ENCODE measurements around the gene NACA.
"Not testable (repeated sequence)": the region's sequence is repeated elsewhere in the genome, so short reads cannot be mapped to it uniquely, and the experiment has no call there.

Gene NACA

DNA sequence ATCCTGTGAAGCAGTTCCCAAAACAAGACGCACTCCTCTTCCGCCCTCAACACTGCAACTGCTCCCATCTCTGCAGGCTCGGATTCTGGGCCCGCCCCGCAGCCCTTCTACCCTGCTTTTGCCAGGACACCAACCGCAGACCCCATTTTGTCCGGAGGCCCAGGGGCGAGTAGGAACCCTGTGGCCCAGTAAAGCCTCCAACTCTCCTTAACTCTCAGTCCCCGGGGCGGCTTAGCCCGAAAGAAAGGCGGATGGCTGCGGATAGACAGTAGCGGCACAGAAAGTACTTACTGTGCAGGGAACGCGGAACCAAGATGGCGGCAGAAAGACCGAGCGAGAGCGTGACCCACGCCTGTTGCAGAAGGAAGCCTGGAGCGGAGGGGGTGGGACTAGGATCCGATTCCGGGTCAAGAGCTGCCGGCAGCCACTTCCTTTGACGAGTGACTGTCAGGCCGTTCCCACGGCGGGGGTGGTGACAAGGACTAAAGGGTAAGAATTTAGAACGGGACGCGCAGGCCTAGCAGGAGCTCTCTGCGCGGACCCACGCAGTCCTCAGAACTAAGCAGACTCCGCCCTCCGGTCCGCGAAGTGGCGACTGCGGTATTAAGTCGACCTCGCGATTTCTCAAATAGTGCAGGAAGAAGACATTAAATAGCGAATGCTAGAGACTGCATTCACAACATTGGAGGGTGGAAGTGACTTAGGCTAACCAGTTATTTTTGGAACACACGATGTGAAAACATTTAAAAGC is at the start of gene NACA:
Gene NACA (minus strand): TSS at position 328 of the 751 bp plus-strand sequence. CDS start 778 bp downstream, outside the sequence.
- peak; percentile 96 for DNase-seq

DNA sequence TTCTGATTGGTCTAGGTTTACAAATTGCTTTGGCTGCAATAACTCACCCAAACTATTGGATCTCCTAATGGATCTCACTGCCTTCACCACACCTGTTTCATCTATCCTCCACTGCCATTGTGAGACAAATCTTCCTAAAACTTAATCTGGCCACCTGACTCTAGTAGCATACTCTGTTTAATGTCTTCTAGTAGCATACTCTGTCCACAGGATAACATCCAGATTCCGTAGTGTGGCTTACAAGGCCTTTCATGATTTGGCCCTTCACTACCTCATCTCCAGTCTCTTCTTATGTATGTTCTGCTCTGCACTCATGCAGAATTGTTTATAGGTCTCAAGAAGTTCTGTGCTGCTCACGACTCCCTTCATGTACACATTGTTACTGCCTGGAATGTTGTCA is 48.0 kb upstream of the NACA start:
- DNase-seq, result no peak

DNA sequence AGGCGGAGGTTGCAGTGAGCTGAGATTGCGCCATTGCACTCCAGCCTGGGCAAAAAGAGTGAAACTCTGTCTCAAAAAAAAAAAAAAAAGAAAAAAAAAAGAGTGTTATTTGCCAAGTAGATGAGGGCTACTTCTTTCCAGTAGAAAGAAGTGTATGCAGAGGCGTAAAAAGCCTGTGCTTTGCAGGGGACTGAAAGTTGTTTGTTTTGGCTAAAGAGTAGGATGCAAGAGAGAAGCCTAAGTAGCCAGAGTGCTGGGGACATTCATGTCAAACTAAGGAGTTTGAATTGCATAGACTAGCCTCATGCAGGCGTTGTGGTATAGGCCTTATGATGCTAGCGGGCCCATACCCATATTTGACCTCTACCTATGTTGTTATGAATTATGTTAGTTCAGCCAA is 47.5 kb upstream of the NACA start:
- no peak for DNase-seq

DNA sequence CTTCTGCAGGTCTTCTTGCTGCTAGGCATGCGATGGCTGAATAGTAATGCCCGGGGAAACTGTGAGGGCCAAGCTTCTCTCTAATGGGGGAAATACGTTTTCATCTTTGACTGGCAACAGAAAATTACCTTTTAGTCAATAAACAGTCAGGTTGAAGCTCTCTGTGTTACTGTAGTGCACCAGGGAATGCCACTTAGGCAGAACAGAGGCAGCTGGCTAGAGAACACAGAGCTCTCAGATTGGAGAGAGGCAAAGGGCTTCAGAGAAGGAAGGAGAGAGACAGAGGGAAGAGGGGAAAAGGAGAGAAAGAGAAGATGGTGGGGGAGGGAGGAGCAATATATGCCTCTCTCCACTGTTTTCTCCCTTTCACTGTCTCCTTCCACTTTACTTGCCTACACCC is 44.8 kb upstream of the NACA start:
- no peak for DNase-seq

DNA sequence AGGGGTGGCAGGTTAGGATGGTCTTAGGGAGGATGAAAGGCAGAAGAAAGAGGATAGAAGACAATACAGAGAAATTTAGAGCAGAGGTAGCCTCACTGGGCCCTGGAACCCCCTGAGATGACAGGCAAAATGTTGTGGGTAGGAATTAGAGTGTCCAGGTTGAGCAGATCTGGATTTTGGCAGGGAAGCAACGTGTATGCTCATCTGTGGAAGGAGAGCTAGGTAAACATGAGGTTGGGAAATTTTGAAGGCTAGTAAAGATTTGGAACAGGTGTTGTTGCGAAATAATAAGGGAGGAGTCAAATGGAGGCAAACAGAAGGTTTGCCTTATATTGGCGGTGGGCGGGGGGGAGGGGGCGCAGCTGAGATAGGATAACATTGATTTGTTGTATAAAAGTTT is 43.3 kb upstream of the NACA start:
- DNase-seq, result no peak

DNA sequence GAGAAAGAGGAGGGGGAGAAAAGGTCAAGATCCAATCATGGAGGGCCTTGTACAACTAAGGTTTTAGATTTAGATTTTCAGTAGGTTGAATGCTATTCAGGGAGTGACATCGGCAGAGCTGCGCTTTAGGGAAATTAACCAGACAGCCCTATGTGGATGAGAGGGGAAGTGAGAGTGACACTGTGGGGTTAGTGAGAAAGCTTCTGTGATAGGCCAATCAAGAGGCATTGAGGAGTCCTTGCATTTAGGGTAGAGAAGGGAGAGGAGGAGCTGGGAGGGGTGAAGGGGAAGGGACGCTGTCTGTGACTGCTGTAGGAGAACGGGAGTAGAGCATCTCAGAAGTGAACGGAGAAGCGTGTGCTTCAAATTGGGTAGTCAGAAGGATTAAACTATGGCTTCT is 41.4 kb upstream of the NACA start:
- no peak for DNase-seq

DNA sequence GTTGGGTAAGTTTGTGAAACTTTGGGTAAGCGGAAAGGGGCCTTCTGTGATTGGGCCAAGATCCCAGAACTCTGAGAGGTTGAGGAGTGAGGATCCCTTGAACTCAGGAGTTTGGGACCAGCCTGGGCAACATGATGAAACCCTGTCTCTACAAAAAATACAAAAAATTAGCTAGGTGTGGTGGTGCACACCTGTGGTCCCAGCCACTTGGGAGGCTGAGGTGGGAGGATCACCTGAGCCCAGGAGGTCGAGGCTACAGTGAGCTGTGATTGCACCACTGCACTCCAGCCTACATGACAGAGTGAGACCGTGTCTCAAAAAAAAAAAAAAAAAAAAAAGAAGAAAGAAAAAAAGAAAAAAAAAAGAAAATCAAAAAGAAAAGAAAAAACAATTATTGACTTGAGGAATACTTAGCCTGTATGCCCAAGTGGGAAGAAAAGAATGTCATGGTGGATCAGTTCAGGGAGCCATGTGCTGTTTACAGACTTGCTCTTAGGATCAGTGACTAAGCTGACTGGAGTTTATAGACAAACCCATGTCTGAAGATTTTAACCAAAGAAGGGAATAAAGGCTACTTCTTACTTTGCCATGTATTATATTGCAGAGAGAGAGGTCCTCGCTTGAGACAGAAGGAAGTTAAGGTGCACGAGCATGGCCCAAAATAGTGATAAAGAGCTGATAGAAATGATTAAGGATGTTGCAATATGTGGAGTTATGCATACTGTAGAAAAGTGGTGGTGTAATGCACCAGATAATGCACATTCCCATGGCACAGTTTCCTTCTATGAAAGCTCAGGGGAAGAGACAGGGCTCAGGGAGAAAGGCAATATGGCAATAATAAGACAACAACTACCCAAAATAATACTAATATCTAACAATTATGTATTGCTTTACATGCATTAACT is 38.9 kb upstream of the NACA start:
- DNase-seq, result no peak

DNA sequence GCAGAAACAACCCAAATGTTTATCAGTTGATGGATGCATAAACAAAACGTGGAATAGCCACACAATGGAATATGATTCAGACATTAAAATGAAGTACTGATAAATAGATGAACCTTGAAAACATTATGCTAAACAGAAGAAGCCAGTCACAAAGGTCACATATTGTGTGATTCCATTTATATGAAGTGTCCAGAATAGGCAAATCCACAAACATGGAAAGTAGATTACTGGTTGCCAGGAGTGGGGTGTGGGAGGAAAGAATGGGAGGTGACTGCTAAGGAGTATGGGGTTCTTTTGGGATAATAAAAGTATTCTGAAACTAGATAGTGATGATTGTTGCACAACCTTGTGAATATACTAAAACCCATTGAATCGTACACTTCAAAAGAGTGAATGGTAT is 36.7 kb upstream of the NACA start:
- no peak for DNase-seq

DNA sequence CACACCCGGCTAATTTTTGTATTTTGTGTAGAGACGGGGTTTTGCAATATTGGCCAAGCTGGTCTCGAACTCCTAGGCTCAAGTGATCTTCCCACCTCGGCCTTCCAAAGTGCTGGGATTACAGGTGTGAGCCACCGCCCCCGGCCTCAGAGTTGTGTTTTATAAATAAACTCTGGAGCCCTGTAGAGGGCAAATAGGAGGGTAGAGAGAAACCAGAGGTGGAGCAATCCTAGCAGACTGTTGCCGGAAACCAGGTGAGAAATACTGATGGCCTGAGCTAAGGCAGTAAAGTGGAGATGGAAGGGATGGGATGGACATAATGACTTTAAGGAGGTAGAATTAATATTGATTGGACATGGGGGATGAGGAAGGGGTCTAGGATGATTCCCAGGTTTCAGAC is 35.4 kb upstream of the NACA start:
- DNase-seq, result no peak

DNA sequence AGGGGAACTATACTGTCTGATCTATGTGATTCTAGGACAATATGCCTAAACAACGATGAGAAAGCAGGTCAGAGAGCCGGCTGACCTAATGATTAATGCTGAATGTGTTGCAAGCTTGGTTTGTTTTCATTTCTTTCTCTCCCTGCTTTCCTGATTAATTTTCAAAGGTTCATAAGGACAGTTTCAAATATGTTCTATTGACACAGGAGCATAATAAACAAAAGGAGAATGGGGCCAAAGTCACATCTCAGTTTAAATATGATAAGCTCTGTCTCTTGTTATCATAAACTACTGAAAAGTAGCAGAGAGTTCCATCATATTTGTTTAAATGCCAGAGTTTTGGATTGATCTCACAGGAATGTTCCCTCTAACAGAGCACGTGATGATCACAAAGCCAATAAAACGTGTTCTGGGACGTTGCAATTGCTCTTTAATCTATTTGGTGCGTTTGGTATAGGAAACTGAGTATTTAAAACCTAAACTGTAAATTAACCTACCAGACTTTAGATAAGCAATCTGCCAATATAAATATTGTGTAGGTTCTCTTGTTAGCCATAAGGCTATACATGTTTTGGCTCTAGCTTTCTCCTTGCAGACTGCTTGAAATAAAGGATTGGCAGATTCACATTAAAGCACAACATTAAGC is 34.3 kb upstream of the NACA start:
- no peak for DNase-seq

DNA sequence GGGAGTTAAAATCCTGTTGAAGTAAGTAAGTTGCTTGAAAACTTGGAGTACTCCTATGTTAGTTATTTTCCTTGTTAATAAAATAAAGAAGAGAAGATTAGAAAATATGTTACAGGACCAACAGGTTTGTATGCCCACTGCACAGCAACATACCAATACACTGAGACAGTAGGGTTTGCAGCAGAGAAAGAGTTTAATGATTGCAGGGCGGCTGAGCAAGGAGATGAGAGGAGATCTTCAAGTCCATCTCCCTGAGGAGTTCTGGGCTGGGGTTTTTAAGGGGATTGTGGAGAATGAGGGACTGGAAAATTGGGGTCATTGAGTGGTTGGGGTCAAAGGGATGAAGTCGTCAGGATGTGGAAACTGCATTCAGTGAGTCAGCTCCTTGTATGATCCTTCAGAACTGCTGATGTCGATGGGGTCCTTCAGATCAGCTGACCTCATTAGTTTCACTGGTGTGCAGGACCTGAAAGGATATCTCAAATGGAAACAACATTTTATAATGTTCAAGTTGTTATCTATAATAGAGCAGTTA is 33.7 kb upstream of the NACA start:
- DNase-seq, result no peak

DNA sequence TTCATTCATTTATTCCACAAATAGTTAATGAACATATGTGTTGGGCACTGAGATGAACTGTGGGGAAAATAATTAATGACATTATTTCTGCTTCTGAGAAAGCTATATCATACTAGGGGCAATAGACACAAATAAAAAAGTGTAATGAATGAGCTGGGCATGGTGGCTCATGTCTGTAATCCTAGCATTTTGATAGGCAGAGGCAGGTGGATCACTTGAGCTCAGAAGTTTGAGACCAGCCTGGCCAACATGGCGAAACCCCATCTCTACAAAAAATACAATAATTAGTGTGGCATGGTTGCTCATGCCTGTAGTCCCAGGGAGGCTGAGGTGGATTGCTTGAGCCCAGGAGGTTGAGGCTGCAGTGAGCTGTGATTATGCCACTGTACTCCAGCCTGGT is 32.9 kb upstream of the NACA start:
- not testable (repeated sequence) for DNase-seq

DNA sequence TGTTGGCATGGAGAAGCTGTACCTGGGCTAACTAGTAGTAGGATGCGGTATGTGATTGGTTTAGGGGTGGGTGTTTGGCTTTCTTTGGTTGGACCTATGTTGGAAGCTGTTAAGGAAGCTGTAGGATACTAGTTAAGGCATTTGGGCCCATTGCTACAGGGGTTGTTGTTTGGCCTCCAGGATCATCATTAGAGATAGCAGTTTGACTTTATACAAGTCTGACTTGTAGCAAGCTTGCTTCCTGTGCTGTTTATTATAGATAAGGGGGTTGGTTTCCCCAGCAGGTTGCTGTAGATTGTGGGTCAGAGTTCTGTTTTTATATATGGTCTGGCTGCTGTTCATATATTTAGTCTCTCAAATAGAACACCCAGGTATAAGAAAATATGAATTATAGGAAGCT is 28.5 kb upstream of the NACA start:
- DNase-seq, result no peak

DNA sequence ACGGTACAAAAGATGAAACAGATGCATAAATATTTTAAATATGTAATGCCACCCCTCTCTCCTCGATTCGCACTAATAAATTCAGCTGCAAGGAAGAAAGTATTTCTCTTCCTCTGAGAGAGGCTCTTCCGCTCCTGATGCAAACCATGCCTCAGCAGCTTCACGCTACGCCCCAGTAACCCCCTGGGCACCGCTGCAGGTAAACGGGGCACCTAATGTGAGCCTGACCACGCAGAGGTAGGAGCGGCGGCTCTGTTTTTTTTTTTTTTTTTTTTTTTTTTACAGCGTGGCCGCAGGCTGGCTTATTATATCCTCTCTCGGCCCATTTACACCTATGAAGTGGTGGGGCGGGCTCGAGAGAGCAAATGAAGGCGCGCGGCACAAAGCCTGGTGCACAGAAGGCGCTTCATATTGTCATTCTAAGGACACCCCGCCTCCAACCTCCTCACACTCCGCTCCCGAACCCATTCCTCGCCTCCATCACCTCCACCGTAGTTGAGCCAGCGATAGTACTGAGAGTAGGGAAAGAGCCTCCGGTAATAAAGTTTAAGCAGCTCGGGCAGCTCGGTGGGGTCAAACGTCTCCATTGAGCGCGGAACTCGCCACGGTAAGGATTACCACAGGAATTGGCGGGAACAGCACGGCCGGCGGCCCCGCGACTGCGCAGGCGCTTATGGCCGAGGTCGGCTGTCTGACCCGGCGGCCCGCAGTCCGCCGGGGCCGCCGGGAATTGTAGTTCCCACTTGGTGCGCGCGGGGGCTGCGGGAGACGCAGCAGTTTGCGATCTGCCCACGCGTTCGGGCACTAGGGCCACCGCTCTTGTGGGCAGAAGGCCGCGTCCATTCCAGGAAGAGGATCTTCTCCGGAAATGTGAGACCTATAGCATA is 26.9 kb upstream of the NACA start, which contains the start of gene PRIM1:
Gene PRIM1 (minus strand): TSS at position 612 of the 887 bp plus-strand sequence. CDS start 25 bp downstream, at position 587.
- peak; percentile 88 for DNase-seq

DNA sequence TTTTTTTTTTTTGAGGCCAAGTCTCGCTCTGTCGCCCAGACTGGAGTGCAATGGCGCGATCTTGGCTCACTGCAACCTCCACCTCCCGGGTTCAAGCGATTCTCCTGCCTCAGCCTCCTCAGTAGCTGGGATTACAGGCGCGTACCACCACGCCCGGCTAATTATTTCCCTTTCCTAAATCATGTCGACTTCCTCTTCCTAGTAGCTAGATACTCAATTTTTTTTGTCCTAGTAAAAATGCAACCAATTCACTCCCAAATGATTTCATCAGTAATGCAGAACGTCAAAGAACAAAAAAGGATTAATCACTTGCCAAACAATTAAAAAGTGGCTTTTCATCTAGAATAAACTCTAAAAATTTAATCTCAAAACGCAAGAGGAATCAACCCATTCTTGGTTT is 25.5 kb upstream of the NACA start:
- not testable (repeated sequence) for DNase-seq

DNA sequence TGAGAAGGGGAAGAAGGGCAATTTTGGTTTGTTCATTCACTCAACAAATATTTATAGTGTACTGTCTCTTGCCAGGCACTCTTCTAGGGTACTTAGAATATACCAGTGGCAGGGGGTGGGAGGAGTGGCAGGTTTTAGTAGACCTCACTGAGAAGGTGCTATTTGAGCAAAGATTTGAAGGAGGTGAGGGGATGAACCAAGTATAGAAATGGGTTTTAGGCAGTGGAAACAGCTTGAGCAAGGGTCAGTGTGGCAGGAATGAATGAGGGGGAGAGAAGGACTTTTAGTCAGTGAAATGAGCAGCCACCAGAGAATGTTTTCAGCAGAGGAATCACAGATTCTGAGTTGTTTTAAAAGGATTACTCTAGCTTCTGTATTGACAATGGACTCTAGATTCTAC is 24.8 kb upstream of the NACA start:
- DNase-seq, result no peak

DNA sequence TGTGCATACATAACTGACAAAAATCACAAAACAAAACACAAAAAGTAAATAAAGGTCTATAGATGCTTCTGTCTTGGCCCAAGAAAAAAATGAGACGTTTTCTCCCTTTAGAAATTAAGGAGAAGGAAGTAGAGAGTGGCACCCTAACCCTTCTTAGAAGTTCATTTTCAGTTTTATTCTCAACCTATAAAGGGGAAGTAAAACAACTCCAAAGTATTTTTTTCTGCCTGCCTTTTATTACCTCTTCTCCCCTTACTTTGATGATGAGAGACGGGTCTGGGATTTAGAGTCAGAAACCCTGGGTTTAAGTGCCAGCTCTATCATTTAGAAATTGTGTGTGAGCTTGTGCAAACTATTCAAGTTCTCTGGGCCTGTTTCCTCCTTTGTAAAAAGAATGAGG is 24.3 kb upstream of the NACA start:
- DNase-seq, result no peak

DNA sequence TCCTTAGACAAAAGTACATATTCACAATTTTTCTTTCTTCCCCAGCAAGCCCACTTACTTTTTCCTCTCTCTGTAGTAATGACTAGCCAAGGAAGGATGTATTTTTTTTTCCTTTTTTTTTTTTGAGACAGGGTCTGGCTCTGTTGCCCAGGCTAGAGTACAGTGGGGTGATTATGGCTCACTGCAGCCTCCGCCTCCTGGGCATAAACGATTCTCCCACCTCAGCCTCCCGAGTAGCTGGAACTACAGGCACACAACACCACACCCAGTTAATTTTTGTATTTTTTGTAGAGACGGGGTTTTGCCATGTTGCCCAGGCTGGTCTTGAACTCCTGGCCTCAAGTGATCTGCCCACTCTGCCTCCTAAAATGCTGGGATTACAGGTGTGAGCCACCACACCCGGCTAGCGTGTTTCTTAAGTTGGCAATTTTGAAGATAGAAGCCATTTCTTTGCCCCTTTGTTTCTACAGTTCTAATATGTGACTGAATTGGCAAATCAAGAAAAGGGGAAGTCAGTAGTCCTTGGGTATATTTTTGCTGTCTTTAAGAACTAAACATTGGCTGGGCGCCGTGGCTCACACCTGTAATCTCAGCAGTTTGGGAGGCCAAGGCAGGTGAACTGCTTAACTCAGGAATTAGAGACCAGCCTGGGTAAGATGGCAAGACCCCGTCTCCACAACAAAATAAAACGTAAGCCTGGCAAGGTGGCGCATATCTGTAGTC is 3.2 kb upstream of the NACA start:
- DNase-seq, result no peak

DNA sequence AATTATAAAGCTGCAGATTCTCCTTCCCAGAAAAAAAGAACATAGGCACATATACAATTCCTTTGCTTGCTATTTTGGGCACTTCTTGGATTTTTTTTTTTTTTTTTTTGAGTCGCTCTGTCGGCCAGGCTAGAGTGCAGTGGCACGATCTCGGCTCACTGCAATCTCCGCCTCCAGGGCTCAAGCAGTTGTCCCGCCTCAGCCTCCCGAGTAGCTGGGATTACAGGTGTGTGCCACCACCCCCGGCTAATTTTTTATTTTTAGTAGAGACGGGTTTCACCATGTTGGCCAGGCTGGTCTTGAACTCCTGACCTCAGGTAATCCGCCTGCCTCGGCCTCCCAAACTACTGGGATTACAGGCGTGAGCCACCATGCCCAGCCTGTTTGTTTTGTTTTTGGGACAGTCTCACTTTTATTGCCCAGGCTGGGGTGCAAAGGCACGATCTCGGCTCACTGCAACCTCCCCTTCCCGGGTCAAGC is 1.1 kb upstream of the NACA start:
- not testable (repeated sequence) for DNase-seq

DNA sequence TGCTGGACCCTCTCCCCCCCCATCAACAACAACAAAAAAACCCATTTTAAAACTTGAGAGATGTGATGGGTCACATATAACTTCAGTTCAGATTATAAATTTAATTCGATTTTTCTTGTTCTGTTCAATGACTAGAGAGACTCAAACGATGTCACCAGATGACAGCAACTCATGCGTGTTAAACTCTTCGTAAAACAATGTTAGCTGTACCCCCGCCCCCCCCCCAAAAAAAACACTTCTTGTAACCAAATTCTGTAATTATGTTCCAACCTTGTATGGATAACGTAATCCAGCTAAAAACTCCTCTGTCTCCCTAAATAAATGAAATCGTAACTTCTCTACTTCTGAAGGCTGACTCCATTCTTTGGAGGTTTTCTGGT is 614 bp upstream of the NACA start:
- DNase-seq, result no peak

DNA sequence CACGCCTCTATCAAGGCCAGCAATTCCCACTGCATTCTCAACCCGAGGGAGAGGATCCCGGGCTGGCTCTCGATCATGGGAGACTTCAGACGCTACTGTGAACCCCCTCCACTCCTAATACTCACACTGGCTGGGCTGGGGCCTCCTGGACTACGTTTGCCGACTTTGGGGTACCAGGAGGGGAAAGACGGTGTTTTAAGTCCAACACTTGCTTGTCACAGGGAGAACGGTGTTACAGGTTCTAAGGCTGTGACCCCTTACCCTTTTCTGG is 463 bp downstream of the NACA start:
- no peak for DNase-seq
